ENCODE data around the gene EFNA5. TPM values are rescaled to one million over a fixed set of nuclear protein-coding genes. Genes with fewer than 3 reads are reported as not detected.
A peak's percentile ranks its signal among the peaks of the same experiment; 100 is the strongest.

Gene EFNA5
- total and polyA plus RNA-seq, 2 of the 8 experiments (the other 6 are each of a cell fraction or from before 2014, with no cell fraction given), result 9.6 to 21.8 TPM

GRCh38 chr5:107557051-107557658 lies 113.6 kb downstream of the EFNA5 start (continued):
- TF ChIP-seq HDAC2 (IDR thresholded peaks at IDR 0.05; ENCODE audit: borderline replicate concordance in 1 of 2, low read depth in 2 of 2, low read length in 2 of 2) (no peak), ZNF274 (IDR thresholded peaks at IDR 0.05; ENCODE audit: borderline replicate concordance, extremely low read depth, low read length) (no peak), SIN3A (conservative IDR thresholded peaks at IDR 0.05 in 1 of 2, IDR thresholded peaks at IDR 0.05 in 1 of 2; ENCODE audit: low read depth in 1 of 2, low read length in 2 of 2) (no peak), RNF2 (IDR thresholded peaks at IDR 0.05; ENCODE audit: borderline replicate concordance, low read depth, low read length, missing control alignments, poor library complexity, severe bottlenecking) (no peak), ASH2L (IDR thresholded peaks at IDR 0.05; ENCODE audit: low read length) (peak; percentile 46), GTF2F1 (IDR thresholded peaks at IDR 0.05; ENCODE audit: borderline replicate concordance, low read depth, low read length) (no peak), TAF7 (optimal IDR thresholded peaks at IDR 0.05; ENCODE audit: borderline replicate concordance, low read depth, low read length) (no peak), HDAC6 (IDR thresholded peaks at IDR 0.05; ENCODE audit: low read depth, low read length) (no peak), KDM4A (IDR thresholded peaks at IDR 0.05; ENCODE audit: low read depth, low read length, severe bottlenecking) (no peak), MAX (IDR thresholded peaks at IDR 0.05) (no peak), SP1 (IDR thresholded peaks at IDR 0.05; ENCODE audit: low read depth, low read length) (no peak)

All from H1 (cell line).